Memory B cell (primary cell): ENCODE data around the gene TNFSF10.

Experiments
- ATAC-seq: fragments of 150-1000 bp; cut with Tn5 transposase; 2 replicates; pipeline ENCODE4 v1.10.0; 2021; ENCODE audit warnings: low read depth, mild to moderate bottlenecking, moderate library complexity
- DNase-seq, 2 donors: peaks; one replicate each; pipeline ENCODE4 v3.0.0; 2022; ENCODE audit warnings: low spot score in 2 of 2
- H3K27ac Mint-ChIP-seq: one replicate; pipeline ENCODE4 v1.8.0; 2022; ENCODE audit warnings: mild to moderate bottlenecking, moderate library complexity, mixed read lengths
- H3K27me3 Mint-ChIP-seq: one replicate; pipeline ENCODE4 v1.8.0; 2022; ENCODE audit warnings: mixed read lengths
- H3K36me3 Mint-ChIP-seq: one replicate; pipeline ENCODE4 v1.8.0; 2022; ENCODE audit warnings: mild to moderate bottlenecking, mixed read lengths
- H3K4me1 Mint-ChIP-seq: one replicate; pipeline ENCODE4 v1.8.0; 2022; ENCODE audit warnings: mixed read lengths
- H3K4me3 Mint-ChIP-seq: one replicate; pipeline ENCODE4 v1.8.0; 2022; ENCODE audit warnings: mild to moderate bottlenecking, moderate library complexity, mixed read lengths
- H3K9me3 Mint-ChIP-seq: one replicate; pipeline ENCODE4 v1.8.0; 2022; ENCODE audit warnings: mixed read lengths

The TNFSF10 gene

DNA sequence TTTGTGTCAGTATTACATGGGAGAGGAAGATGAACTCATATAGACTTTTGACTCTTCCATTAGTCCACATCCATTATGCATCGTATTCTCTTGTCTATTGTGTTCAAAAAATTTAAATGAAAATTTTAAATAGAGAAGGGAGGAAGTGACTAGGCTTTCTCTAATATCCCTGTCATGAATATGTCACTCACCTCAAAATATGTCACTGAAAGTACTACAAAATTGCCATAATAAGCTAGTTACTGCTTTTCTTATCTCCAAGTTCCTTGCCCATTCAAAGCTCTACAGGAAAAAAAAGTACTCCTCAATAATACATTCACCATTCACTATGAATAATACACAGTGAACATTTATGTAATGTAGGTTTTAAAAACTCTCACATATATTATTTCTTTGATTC is 52.6 kb downstream of the TNFSF10 start:
- H3K36me3 Mint-ChIP-seq, result no peaks in the 10 kb centered on the region
- H3K4me1 Mint-ChIP-seq, result no peaks in the 10 kb centered on the region
- ATAC-seq, result no peak
- H3K27ac Mint-ChIP-seq, result no peak overlapping the region
- H3K27me3 Mint-ChIP-seq, result peaks cover 12% of the 10 kb centered on the region
- H3K4me3 Mint-ChIP-seq, result no peak overlapping the region
- no peak for DNase-seq
- peaks cover 3% of the 10 kb centered on the region for H3K9me3 Mint-ChIP-seq

DNA sequence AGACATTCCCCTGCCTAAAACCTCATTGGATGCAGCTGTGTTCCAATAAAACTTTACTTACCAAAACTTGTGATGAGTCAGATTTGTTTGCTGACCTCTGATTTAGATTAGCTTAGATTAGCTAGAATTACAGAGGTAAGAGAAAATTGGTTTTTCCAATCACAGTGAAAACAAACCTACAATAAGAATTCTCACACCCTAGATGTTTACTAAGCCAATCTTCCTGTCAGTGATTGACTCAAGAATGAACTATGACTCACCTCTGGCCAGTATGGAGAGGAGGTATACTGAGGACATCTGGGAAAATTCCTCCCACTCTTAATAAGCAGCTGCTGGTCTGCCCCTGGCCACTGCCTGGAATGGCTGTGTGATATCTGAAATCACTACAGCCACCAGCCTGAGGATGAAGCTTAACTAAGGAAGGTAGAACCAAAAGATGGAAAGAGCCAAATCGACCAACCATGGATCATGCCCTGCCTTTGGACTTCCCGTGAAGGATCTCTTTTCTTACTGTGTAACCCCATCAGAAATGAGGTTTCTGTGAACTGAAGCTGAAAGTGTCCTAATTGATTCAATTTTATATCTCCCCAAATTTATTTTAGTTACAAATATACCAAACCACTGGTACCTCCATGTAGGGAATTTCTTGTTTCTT is 55.9 kb downstream of the TNFSF10 start:
- DNase-seq (no peak), ATAC-seq (no peak)
- H3K36me3 Mint-ChIP-seq, result no peaks in the 10 kb centered on the region
- no peak overlapping the region for H3K27ac Mint-ChIP-seq
- H3K27me3 Mint-ChIP-seq, result peaks cover 12% of the 10 kb centered on the region
- peaks cover 3% of the 10 kb centered on the region for H3K9me3 Mint-ChIP-seq
- no peaks in the 10 kb centered on the region for H3K4me1 Mint-ChIP-seq
- H3K4me3 Mint-ChIP-seq, result no peak overlapping the region

DNA sequence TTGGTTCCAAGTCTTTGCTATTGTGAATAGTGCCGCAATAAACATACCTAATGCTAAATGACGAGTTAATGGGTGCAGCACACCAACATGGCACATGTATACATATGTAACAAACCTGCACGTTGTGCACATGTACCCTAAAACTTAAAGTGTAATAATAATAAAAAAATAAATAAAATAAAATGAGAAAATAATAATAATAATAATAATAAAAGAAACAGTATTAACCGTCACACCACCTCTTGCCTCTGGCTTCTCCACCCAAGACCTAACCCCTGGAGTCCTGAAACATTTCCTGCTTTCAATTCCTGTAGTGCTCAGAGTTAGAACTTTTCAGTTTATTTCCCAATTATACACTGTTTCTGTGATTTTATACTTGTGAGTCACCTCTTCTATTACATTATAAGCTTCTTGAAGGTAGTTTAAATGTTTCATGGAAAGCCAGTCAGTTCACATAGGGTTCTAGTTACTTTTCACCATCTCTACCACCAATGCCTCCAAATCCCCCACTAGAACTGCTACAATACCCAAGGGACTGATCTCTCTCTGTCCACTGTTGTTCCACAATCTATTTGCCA is 56.6 kb downstream of the TNFSF10 start:
- DNase-seq (no peak), ATAC-seq (no peak)
- Mint-ChIP-seq H3K4me3 (no peak overlapping the region), H3K36me3 (no peaks in the 10 kb centered on the region), H3K4me1 (no peaks in the 10 kb centered on the region), H3K9me3 (peaks cover 2% of the 10 kb centered on the region), H3K27ac (no peak overlapping the region), H3K27me3 (peaks cover 12% of the 10 kb centered on the region)

DNA sequence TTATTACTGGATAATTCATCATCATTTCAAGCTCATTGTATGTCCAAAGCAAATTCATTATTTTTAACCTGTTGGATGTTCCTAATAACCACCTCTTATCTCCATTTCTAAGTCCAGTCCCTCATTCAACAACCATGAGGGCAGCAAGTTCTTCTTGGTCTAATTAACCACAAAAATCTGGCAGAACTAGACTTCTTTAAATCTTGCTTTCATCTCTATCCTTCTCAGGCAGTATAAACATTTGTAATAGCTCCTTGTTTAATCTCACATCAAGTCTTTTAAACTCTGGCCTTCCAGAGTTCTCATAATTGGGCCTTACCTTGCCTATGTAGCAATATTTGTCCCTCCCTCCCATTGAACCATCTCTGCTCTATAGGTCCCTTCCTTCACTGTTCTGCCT is 57.9 kb downstream of the TNFSF10 start:
- no peak for ATAC-seq
- no peak overlapping the region for H3K4me3 Mint-ChIP-seq

DNA sequence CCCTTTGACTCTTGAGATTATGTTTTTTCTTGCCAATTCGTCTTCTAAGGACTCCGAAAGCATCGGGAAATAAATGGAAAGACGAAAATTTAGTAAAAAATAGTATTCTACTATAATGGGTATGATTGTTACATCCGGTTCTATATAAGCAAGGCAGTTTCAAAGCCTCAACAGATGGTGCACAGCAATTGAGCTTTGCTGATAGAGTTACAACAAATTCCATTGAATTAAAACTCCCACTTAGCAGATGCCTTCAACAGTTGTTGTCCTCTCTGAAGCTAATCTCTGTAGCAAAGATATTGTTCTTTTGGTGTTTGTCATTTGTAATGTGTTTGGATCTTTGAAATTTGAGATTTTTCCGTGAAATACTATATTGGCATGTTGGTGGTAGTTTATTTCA is 58.9 kb downstream of the TNFSF10 start:
- no peak overlapping the region for H3K4me3 Mint-ChIP-seq
- H3K4me1 Mint-ChIP-seq, result no peaks in the 10 kb centered on the region
- no peak for DNase-seq
- no peaks in the 10 kb centered on the region for H3K9me3 Mint-ChIP-seq
- no peaks in the 10 kb centered on the region for H3K36me3 Mint-ChIP-seq
- H3K27ac Mint-ChIP-seq, result no peak overlapping the region
- ATAC-seq, result no peak
- peaks cover 9% of the 10 kb centered on the region for H3K27me3 Mint-ChIP-seq

More for the DNA sequence above, 57.9 kb downstream of the TNFSF10 start:
- no peak for DNase-seq
- Mint-ChIP-seq H3K9me3 (no peaks in the 10 kb centered on the region), H3K4me1 (no peaks in the 10 kb centered on the region), H3K27ac (no peak overlapping the region), H3K36me3 (no peaks in the 10 kb centered on the region), H3K27me3 (peaks cover 9% of the 10 kb centered on the region)

DNA sequence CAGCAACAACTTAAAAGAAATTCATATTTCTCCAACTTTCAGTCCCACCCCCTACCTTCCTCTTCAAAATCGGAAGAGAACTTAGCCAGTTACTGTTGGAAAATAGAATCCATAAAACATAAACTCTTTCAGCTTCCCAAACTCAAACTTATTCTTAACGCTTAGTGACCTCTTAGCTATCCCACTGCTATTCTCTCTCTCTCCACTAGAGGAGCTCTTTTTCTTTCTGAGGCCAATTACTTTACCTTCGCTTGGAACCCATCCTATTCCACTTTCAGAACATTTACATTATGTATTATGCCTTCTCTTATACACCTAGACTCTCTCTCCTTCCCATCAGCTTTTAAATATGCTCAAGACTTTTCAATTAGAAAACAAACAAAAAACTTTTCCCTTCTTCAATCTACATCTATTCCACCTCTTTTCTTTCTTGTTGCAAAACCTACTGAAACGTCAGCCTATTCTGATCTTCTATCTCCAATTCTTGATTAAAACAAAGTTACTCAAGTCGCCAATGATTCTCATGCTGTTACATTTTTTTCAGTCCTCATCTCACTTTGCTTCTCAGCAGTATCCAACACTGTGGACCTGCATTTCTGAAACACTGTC is 61.6 kb downstream of the TNFSF10 start:
- H3K4me3 Mint-ChIP-seq, result no peak overlapping the region
- H3K4me1 Mint-ChIP-seq, result no peaks in the 10 kb centered on the region
- H3K27ac Mint-ChIP-seq, result no peak overlapping the region
- H3K36me3 Mint-ChIP-seq, result no peaks in the 10 kb centered on the region
- peak; percentile 39 for ATAC-seq
- peak in 1 of 2 donors; percentile 11 for DNase-seq
- H3K9me3 Mint-ChIP-seq, result no peaks in the 10 kb centered on the region
- peaks cover 2% of the 10 kb centered on the region for H3K27me3 Mint-ChIP-seq

DNA sequence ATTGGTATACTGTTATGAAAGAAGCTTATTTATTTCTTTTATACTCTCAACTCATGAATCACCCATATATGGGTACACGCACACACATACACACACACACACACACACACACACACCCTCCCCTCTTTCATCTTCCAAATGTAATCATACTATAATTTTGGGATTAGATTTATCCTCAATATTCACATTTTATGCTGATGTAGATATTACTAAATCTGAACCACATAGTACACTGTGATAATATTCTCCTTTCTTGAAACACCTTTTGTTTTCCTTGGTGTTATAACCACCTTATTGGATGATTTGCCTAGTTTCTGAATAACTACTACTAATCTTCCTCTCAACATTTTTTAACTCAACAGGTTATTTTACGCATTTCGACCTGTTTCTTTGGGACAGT is 66.8 kb downstream of the TNFSF10 start:
- Mint-ChIP-seq H3K9me3 (no peaks in the 10 kb centered on the region), H3K27ac (no peak overlapping the region), H3K4me1 (no peaks in the 10 kb centered on the region), H3K4me3 (no peak overlapping the region), H3K36me3 (no peaks in the 10 kb centered on the region), H3K27me3 (peaks cover 4% of the 10 kb centered on the region)
- ATAC-seq (no peak), DNase-seq (no peak)
